Fibroblast of skin of abdomen (primary cell): ENCODE measurements around the gene LYZL4. TPM values are rescaled to one million over a fixed set of nuclear protein-coding genes. Genes with fewer than 3 reads are reported as not detected.

Experiments used
- DNase-seq: peaks from one replicate; pipeline ENCODE4 v3.0.0-alpha.2; 2013
- polyA plus RNA-seq, 2 experiments: library from polyadenylated mRNA; unstranded; fragments of 120-200 nt; gene quantifications; one replicate each; pipeline ENCODE4 v1.2.1, GENCODE V29; 2013; ENCODE audit not compliant: insufficient read length in 2 of 2

Gene LYZL4
- polyA plus RNA-seq (2013, experiment 1 of 2; ENCODE audit: insufficient read length) = not detected
- polyA plus RNA-seq (2013, experiment 2 of 2; ENCODE audit: insufficient read length) = not detected

DNA sequence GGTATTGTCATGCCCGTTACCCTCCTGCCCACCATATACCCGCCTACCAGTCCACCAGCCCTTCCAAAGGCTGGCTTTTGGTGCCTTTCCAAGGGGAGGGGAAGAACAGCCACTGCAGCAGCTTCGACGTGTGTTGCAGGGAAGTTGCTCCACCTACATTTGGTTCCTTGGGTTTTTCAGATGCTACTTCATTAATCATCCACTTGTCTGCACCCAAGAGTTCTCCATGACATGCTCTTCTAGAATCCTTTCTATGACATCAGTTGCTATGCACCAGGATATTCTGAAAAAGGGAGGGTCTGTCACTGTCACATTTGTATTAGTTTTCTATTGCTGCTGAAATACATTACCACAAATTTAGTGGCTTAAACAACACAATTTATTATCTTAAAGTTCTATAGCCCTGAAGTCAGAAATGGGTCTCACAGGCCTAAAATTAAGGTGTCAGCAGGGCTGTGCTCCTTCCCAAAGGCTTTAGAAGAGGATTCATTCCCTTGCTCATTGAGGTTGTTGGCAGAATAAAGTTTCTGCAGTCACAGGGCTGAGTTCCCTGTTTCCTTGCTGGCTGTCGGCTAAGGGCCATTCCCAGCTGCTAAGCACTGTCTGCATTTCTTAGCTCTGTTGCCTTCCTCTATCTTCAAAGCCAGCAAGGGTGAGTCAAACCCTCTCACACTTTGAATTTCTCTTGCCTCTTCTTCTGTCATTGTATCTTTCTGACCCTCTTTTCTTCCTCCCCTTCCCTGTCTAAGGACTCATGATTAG, at the start of gene LYZL4:
LYZL4 (minus strand) TSS at position 241 of the 762 bp plus-strand sequence. CDS start 3,359 bp downstream, outside the sequence.
- no peak for DNase-seq

DNA sequence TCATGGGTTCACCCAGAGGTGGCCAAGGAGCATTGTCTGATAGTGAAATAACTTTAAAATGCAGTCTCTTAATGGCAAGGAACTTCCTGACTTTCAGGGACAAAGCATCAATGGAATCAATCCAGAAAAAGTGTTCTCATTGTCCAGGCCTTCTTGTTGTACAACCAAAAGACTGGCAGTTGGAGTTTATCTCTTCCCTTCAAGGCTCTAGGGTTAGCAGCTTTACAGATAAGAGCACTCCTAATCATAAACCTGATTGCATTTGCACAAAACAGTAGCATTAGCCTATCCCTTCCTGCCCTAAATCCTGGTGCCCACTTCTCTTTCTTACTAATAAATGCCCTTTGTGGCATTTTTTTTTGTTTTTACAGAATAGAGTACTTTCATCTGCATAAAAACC, 48.7 kb upstream of the LYZL4 start:
- DNase-seq = no peak

DNA sequence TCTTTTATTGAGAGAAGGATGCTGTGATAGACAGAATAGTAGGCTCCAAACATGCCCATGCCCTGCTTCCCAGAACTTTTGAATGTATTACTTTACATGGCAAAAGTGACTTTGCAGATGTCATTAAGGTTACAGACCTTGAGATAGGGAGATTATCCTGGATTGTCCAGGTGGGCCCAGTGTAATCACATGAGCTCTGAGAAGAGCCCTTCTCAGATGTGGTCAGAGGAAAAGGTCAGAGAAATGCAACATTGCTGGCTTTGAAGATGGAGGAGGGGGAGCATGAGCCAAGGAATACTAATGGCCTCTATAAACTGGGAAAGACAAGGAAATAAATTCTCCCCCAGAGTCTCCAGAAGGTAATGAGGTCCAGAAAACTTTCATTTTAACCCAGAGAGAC, 45.8 kb upstream of the LYZL4 start:
- DNase-seq = no peak

DNA sequence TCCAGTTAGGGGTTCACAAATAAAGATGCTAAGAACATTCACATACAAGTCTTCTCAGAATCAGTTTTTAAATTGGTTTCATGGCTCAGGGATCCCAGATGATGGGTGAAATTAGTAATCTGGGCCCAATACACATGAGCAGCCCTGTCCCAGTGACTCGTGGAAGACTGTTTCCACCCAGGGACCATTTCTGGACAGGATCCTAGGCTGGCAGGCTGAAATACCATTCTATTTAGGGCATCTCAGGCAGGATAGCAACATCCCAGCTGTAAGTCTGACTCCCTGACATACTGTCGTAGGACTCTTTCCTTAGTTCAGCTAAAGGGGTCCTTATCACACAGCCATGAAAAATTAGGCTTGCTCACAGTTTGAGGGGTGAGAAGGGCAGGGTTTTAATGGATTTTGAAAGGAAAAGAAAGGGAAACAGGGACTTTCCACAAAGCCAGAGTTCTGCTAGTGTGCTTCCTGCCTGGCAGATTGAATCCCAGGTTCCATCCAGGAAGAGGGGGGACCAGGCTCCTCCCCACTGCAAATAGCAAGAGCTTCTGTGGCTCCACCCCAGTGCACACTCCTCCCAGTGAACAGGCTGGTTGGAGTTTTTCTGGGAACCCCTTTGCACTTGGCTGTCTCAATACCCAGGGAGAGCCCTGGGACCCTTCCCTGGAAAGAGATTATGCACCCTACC, 41.3 kb upstream of the LYZL4 start:
- no peak for DNase-seq

DNA sequence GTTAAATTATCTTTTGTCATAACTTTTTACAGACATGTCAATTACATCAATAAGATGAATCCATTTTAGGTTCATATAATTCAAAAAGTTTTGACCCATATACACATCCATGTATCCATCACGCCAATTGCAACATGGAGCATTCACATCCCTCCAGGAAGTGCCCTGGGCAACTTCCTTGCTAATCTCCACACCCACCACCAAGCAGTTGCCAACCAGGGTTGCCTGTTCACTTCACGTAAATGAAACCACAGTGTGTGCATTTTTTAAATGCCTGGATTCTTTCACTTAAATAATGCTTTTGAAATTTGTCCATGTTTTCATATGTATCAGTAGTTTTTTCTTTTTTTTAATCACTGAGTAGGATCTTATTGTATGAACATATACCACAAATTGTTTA, 40.7 kb upstream of the LYZL4 start:
- DNase-seq = no peak

DNA sequence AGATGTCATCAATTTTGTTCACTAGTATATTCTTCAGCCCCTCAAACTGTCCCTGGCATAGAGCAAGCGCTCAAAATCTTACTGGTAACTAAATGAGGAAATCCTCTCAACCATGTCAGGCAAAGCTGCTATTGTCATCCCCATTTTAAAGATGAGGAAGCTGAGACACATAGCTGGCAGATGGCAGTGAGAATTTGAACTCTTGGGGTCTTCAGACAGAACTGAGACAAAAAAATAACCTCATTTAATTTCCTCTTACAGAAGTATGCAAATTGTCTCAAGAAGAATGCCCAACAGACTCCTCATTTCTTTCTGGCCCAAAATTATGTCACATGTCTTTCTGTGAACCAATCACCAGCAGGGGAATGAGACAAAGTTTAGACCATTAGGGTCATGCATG, 40.2 kb upstream of the LYZL4 start:
- no peak for DNase-seq

GRCh38 chr3:42447481-42447880, 37.1 kb upstream of the LYZL4 start:
- no peak for DNase-seq

GRCh38 chr3:42446111-42447050, 36.0 kb upstream of the LYZL4 start:
- no peak for DNase-seq

GRCh38 chr3:42443819-42444436, 33.5 kb upstream of the LYZL4 start:
- DNase-seq = peak; percentile 62

DNA sequence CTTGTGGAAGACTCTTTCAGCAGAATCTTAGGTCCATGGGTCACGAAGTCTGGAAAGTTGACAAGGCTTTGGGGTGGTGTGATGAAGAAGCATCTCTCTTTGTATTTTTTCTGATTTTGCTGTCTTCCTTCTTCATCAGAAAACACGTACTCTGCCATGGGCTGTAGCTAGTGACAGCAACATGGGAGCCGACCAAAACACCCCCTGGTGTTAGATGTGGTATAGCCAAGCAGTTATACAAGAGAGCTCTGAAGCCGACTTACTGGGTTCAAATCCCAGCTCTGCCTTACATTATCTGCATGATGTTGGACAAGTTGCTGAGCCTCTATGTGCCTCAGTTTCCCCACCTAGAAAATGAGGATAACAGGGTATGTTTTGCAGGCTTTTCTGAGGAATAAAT, 32.9 kb upstream of the LYZL4 start:
- no peak for DNase-seq

DNA sequence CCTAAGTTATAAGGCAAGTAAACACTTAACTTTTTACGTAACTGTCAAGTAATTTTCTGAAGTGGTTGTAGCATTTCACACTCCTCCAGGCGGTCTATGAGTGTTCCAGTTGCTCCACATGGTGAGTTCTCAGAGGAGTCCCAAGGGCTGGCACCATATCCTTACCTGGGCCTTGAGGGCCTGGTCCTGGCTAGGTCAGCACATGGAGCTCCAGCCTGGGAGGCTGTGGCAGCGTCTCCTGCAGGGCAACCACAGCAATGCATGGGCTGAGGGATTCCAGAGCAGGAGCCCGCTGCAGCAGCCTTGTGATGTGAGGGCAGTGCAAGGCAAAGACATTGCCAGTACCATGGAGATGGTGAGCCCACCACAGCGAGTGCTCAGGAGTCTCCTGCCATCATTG, 32.2 kb upstream of the LYZL4 start:
- no peak for DNase-seq

GRCh38 chr3:42441791-42442190, 31.4 kb upstream of the LYZL4 start:
- DNase-seq = no peak

DNA sequence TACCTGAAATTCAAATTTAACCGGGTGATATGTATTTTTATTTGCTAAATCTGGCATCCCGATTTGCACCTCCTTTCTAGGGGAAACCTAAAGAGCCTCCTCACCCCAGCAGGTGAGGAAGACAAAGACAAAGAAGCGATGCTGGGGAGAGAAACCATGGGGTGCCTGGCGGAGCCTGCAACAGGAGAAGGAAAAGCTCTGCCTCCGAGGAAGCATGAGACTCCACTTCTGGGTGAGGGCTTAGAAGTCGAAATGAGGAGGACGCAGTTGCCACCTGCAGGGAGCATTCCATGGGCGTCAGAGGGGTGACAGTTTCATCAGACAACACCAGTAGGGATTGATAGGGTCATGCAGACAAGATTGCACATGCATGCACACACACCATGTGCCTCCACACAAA, 30.5 kb upstream of the LYZL4 start:
- DNase-seq = no peak

DNA sequence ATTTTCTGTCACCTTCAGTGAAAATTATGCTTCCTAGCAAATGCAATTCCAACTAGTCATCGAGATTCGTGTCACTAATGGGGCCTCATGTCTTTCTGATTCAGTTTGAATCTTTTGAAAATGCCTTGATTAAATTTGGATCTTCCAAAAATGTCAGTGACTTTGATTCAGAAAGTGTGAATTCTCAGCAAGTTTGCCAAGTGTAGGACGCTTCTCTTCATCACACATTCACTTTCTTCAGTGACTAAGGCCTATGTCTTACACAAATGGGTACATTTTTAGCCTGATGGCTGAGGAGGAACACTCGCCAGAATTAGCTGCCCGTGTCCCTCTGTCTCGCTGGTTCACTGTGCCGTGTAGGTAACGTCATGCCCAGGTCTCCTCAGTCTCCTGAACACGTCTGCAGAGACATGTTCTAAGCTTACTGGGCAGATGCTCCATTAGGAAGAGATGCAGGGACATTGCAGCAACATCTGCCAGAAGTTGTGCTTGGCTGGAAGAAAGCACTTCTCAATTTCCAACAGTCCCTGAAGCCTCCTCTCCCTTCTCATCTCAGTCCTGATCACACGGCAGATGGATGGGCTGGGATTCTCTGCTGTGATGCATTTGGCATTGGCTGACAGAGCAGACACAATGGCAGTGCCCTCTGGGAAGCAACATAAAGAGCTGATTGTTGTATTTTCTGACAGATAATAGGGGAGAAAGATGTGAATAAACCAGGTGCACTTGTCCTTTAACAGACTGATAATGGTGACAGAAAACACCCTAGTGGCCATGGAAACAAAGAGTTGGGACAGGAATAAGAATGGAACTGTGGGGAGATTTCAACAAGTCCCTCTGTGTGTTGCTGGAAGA, 29.1 kb upstream of the LYZL4 start:
- DNase-seq = no peak

DNA sequence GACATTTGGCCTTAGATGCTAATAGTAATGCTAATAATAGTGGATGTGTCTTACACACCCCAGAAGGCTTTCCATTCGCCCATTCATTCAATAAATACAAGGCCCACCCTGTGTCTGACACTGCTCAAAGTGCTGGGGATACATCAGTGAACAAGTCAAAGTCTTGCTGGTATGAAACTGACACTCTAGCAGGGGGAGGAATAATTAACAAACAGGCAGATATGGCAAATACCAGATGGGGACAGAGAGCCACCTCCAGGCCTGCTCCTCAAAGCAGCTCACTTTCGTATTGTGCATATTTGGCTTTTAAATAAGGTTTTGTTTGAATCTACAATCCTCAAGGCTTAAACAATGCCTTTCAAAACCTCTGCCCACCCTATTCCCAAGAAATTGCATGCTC, 28.3 kb upstream of the LYZL4 start:
- no peak for DNase-seq

DNA sequence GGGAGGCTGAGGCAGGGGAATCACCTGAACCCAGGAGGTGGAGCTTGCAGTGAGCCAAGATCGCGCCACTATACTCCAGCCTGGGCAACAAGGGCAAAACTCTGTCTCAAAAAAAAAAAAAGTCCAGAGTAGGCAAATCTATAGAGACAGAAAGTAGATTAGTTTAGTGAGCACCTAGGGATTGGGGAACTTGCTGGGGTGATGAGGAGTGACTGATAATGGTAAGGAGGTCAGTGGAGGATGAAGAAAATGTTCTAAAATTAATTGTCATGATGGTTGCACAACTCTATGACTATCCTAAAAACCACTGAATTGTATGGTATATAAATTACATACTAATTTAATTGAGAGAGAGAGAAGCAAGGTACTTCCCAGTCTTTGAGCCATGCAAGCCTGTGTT, 27.8 kb upstream of the LYZL4 start:
- DNase-seq = no peak

GRCh38 chr3:42434777-42435380, 24.5 kb upstream of the LYZL4 start:
- no peak for DNase-seq

DNA sequence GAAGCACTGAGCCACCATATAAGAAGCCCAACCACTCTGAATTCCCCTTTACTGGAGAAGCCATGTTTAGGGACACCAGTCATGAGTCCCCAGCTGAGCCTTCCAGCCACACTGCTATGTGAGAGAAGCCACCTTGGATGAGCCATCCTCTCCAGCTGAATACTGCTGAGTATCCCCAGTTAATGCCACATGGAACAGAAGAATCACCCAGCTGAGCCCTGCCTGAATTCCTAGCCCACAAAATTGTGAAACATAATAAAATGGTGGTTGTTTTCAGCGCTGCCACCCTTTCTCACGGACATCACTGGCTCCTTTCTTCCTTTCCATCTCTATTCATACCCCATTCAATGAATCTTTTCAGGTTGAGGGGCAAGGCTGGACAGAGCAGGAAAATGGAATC, 22.1 kb upstream of the LYZL4 start:
- DNase-seq = no peak

- DNase-seq = no peak
These were observed 20.5 kb upstream of the LYZL4 start for GRCh38 chr3:42430781-42431532.

DNA sequence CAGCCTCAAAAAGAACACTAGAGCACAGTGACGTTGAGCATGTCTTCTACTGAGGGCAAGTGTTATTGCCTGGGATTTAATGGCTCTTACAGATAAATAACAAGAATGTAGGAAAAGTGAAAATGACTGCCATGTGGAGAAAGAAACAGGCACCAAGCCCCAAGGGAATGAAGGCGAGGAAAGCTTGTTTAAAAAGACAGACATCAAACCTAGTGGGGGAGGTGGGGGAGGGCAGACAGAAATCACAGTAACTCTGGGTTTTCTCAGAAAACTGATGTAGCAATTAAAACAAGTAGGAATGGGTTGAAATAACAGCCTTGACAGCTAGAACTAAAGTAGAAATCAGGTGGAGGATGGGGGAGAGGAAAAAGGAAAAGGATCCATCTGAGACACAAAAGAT, 18.4 kb upstream of the LYZL4 start:
- DNase-seq = no peak
